ENCODE results near the gene TMEM238L. TPM values are rescaled to one million over a fixed set of nuclear protein-coding genes. Genes with fewer than 3 reads are reported as not detected.

Gene TMEM238L
- total and polyA plus RNA-seq, 2 experiments from 2014 or later, result not detected

DNA sequence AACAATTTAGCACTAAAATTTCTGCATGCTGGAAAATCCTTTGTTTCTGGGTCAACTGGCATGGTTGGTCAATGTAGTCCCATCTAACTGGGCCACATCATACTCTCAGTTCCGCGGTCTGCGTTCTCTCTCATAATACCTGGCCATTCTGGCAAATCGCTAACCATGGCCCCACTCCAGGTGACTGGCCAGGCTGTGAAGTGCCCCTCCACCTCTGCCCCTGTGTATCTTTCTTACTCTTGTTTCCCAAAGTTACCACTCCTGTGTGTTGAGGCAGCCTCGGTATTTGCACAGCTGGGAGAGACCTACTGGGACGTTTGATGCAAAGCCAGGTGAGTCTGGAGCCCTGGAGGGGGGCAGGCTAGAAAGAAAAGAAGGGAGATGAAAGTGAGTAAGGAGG lies 2.0 kb upstream of the TMEM238L start:
- H3K9me3 ChIP-seq (ENCODE audit: low read depth), result no peaks in the 10 kb centered on the region
- TF ChIP-seq, protein P1, sequence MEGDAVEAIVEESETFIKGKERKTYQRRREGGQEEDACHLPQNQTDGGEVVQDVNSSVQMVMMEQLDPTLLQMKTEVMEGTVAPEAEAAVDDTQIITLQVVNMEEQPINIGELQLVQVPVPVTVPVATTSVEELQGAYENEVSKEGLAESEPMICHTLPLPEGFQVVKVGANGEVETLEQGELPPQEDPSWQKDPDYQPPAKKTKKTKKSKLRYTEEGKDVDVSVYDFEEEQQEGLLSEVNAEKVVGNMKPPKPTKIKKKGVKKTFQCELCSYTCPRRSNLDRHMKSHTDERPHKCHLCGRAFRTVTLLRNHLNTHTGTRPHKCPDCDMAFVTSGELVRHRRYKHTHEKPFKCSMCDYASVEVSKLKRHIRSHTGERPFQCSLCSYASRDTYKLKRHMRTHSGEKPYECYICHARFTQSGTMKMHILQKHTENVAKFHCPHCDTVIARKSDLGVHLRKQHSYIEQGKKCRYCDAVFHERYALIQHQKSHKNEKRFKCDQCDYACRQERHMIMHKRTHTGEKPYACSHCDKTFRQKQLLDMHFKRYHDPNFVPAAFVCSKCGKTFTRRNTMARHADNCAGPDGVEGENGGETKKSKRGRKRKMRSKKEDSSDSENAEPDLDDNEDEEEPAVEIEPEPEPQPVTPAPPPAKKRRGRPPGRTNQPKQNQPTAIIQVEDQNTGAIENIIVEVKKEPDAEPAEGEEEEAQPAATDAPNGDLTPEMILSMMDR (IDR thresholded peaks at IDR 0.05; ENCODE audit: low read depth, low read length), result no peak
- DNase-seq (ENCODE audit: low read depth in 1 of 2, low spot score in 1 of 2), result no peak

DNA sequence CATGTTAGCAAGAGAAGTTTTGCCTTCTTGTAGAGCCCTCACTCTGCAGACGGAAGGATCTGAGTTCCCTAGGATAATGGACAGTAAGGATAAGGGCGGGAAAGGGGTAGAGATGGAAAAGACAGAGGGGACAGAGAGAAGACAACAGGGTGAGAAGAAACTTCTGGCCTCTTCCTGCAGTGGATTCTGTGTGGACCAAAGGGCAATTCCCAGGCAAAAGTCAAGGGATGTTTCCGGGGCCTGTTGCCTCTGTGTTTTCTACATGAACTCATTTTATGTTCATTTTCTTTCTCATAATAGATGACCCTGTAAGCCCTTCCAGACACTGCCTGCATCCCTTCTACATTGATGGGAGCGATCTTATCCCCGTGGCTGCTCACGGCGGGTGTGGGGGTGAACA lies 647 bp upstream of the TMEM238L start:
- no peaks in the 10 kb centered on the region for H3K36me3 ChIP-seq
- H3K27me3 ChIP-seq, result no peaks in the 10 kb centered on the region
- TF ChIP-seq, protein P1 (IDR thresholded peaks at IDR 0.05; ENCODE audit: low read depth, low read length), result no peak
- no peaks in the 10 kb centered on the region for H3K9me3 ChIP-seq (ENCODE audit: low read depth)
- DNase-seq (ENCODE audit: low read depth in 1 of 2, low spot score in 1 of 2), result no peak
- no peak overlapping the region for H3K27ac ChIP-seq
- no peak overlapping the region for H3K4me3 ChIP-seq
- no peaks in the 10 kb centered on the region for H3K4me1 ChIP-seq (ENCODE audit: low read depth)

More for the DNA sequence above, 2.0 kb upstream of the TMEM238L start:
- H3K27ac ChIP-seq, result no peak overlapping the region
- no peaks in the 10 kb centered on the region for H3K36me3 ChIP-seq
- no peaks in the 10 kb centered on the region for H3K27me3 ChIP-seq
- no peaks in the 10 kb centered on the region for H3K4me1 ChIP-seq (ENCODE audit: low read depth)
- H3K4me3 ChIP-seq, result no peak overlapping the region

DNA sequence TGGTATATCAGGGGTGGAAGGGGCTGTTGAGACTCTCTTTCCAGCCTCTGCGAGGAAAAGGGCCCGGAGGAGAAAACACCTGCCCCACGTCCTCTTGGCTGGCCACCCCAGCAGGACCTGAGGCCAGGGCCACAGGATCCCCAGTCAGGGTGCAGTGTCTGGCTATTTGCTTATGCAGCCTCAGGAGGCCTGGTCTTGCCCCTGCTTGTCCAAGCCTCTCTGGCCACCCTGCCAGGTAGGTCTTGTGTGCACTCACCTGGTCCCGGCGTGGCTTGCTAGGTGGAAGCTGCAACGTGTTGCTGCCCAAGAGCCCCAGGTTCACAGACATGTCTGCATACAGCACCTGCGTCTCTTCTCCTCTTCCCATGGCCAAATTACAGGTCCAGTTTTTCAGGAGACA lies 549 bp downstream of the TMEM238L start:
- Histone ChIP-seq H3K27me3 (no peaks in the 10 kb centered on the region), H3K36me3 (no peaks in the 10 kb centered on the region), H3K4me3 (no peak overlapping the region), H3K4me1 (ENCODE audit: low read depth) (no peaks in the 10 kb centered on the region), H3K9me3 (ENCODE audit: low read depth) (no peaks in the 10 kb centered on the region), H3K27ac (no peak overlapping the region)
- TF ChIP-seq, protein P1 (IDR thresholded peaks at IDR 0.05; ENCODE audit: low read depth, low read length), result no peak
- DNase-seq (ENCODE audit: low read depth in 1 of 2, low spot score in 1 of 2), result no peak

DNA sequence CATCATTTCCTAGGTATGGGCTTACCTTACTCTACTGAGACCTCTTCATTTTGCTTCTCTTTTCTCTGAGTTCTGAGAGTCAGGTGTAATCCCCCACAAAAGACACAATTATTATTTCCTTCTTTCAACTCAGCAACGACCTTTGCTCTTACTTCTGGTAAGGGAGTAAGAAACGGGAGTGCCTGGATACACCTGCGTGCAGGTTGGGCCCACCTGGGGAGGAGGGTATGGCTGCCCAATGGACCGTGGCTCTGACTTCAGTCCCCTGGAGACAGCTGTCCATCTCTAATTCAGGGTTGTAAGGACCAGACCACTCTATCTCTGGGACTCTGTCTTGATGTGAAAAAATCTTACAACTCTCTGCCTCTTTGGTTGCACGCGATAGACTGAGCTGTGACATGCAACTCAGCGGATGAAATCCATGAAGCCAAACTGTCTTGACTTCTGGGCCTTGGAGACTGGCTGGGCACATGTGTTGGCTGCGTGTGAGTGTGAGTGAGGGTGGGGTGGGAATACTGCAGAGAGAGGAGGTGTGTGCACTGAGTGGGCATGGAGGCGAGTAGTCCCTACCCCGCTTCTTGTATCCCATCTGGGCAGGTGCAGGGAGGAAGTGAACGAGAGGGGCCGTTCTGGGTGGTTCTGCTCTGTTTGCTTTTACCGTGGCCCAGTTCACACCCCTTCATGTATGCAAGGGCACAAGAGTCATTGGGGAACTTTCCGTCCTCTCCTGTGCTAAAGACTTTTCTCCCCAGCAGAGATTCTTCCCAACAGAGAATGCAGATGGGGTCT lies 1.2 kb downstream of the TMEM238L start:
- TF ChIP-seq, protein P1 (IDR thresholded peaks at IDR 0.05; ENCODE audit: low read depth, low read length), result no peak
- H3K4me3 ChIP-seq, result no peak overlapping the region
- no peaks in the 10 kb centered on the region for H3K9me3 ChIP-seq (ENCODE audit: low read depth)
- no peak overlapping the region for H3K27ac ChIP-seq
- DNase-seq (ENCODE audit: low read depth in 1 of 2, low spot score in 1 of 2), result no peak
- no peaks in the 10 kb centered on the region for H3K27me3 ChIP-seq
- no peaks in the 10 kb centered on the region for H3K4me1 ChIP-seq (ENCODE audit: low read depth)
- H3K36me3 ChIP-seq, result no peaks in the 10 kb centered on the region

DNA sequence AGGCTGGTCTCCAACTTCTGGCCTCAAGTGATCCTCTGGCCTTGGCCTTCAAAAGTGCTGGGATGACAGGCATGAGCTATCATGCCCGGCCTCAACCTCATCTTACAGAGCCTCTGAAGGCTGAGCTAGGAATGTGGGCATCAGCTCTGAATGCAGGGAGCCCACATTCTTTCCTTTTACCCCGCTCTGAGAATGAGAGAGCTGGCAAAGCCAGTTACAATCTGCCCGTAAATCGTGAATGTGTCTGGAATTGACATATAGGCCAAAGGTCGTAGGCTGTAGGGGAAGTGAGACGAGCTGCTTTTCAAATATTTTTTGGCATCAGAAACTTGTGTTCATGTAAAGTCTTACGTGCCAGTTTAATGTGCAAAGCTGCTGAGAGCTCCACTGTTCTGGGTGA lies 4.5 kb downstream of the TMEM238L start:
- Histone ChIP-seq H3K9me3 (ENCODE audit: low read depth) (no peaks in the 10 kb centered on the region), H3K27me3 (no peaks in the 10 kb centered on the region), H3K36me3 (no peaks in the 10 kb centered on the region), H3K27ac (no peak overlapping the region), H3K4me3 (no peak overlapping the region), H3K4me1 (ENCODE audit: low read depth) (no peaks in the 10 kb centered on the region)
- no peak for DNase-seq (ENCODE audit: low read depth in 1 of 2, low spot score in 1 of 2)
- TF ChIP-seq, protein P1 (IDR thresholded peaks at IDR 0.05; ENCODE audit: low read depth, low read length), result no peak

Data from cardiac muscle cell (in vitro differentiated cells and primary cell).